Measurements from ENCODE around the gene USH1C. TPM values are rescaled to one million over a fixed set of nuclear protein-coding genes. Genes with fewer than 3 reads are reported as not detected.

USH1C gene
- total RNA-seq, 2 donors from 2014 or later = not detected

DNA sequence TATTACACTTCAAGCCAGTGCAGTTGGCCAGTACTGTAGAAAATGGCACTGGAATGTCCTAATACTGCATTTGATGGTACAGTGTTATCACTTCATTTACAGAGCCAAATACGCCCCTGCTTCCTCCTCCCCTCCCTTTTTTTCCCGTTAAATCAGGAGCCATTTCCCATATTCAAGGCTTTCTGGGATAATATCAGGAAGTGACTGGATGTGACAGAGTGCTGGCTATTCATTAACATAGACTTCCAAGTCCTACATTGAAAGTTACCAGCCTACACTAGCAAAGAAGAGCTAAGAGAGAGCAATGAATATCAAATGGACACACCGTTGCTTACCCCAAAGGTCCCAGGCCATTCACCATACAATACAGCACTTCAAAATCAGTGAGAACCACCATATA lies 35.4 kb downstream of the USH1C start:
- peaks cover 14% of the 10 kb centered on the region for H3K27me3 Mint-ChIP-seq (ENCODE audit: low read depth)
- ATAC-seq (replicated peaks in 1 of 2) = no peak
- H3K4me1 Mint-ChIP-seq (ENCODE audit: low read depth) = peaks cover 9% of the 10 kb centered on the region
- H3K9me3 Mint-ChIP-seq = no peaks in the 10 kb centered on the region
- no peaks in the 10 kb centered on the region for H3K36me3 Mint-ChIP-seq (ENCODE audit: insufficient read depth in 2 of 2)
- H3K4me3 Mint-ChIP-seq = no peak overlapping the region
- no peak overlapping the region for H3K27ac Mint-ChIP-seq
- no peak for DNase-seq

DNA sequence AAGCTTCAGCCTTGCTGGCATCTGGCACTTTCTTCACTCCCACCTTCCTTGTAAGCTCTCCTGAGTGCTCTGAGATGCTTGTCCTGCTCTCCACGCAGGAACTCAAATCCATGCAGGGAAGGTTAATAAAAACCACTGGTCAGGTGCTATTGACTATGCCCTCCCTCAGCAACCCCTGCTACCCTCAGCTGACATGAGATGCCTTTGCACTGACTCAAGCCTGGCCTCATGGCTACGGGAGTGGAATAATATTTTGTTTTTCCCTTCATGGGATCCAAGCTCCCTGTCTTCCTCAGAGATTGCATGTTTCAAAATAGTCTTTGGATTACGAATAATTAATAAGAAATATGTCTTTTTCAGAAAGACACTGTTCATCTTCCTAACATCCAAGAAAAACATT lies 35.9 kb downstream of the USH1C start:
- no peak overlapping the region for H3K27ac Mint-ChIP-seq
- no peak for ATAC-seq (replicated peaks in 1 of 2)
- DNase-seq = no peak
- H3K4me3 Mint-ChIP-seq = no peak overlapping the region
- peaks cover 14% of the 10 kb centered on the region for H3K27me3 Mint-ChIP-seq (ENCODE audit: low read depth)
- no peaks in the 10 kb centered on the region for H3K36me3 Mint-ChIP-seq (ENCODE audit: insufficient read depth in 2 of 2)
- H3K4me1 Mint-ChIP-seq (ENCODE audit: low read depth) = peaks cover 4% of the 10 kb centered on the region
- H3K9me3 Mint-ChIP-seq = no peaks in the 10 kb centered on the region

DNA sequence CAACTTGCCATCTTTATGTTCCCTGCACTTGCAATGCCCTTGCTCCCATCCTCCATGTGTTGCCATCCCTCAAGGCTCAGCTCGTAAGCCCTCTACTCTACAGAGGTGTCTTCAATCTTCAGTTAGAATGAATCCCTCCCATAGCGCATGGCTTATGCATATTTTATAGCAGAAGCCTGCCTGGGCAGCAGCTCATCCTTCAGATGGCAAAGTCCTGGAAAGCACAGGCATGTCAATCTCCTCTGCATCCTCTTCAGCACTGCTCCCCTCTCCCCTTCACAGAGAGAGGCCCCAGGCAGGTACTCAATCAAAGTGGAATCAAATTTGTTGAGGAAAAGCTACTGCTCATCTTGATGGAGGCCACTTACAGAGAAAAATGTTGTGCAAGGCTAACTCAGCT lies 36.4 kb downstream of the USH1C start:
- DNase-seq (no peak), ATAC-seq (replicated peaks in 1 of 2) (no peak)
- H3K9me3 Mint-ChIP-seq = no peaks in the 10 kb centered on the region
- no peak overlapping the region for H3K4me3 Mint-ChIP-seq
- no peak overlapping the region for H3K27ac Mint-ChIP-seq
- H3K36me3 Mint-ChIP-seq (ENCODE audit: insufficient read depth in 2 of 2) = no peaks in the 10 kb centered on the region
- no peaks in the 10 kb centered on the region for H3K4me1 Mint-ChIP-seq (ENCODE audit: low read depth)
- peaks cover 10% of the 10 kb centered on the region for H3K27me3 Mint-ChIP-seq (ENCODE audit: low read depth)

DNA sequence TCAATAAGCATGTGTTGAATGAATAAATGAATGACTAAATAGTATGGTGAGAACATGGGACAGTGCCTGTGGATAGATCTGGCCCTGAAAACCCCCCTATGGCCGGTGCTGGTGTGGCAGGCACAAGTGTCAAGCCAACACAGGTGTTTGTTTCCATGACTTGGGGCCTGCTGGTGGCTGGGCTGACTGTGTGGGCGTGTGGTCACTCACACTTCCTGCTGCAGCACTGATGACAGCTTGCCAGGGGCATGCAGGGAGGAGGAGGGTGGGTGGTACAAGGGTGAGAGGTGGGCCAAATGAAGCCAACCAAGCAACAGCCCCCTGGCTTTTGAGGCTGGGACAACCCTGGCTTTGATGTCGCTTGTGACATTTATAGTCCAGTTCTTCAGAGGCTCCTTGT lies 37.3 kb downstream of the USH1C start:
- H3K36me3 Mint-ChIP-seq (ENCODE audit: insufficient read depth in 2 of 2) = no peaks in the 10 kb centered on the region
- H3K27me3 Mint-ChIP-seq (ENCODE audit: low read depth) = peaks cover 6% of the 10 kb centered on the region
- H3K27ac Mint-ChIP-seq = no peak overlapping the region
- H3K4me1 Mint-ChIP-seq (ENCODE audit: low read depth) = no peaks in the 10 kb centered on the region
- no peak for DNase-seq
- H3K4me3 Mint-ChIP-seq = no peak overlapping the region
- no peaks in the 10 kb centered on the region for H3K9me3 Mint-ChIP-seq
- no peak for ATAC-seq (replicated peaks in 1 of 2)

DNA sequence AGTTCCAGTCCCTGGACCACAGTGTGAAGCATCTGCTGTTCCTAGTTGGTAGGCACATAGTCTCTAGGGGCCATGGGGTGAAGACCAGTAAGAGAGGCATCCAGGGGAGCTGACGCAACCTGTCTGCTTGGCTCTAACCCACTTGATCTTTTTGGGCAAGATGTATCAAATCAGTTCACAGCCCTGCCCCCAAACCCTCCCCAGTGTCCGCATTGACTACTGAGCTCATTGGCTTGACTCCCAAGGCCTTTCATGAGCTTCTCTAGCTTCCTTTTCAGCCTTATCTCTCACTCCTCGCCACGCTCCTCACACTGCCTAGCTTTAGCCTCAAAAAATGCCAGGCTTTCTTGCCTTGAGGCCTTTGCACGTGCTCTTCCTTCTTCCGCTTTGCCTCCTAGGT lies 37.9 kb downstream of the USH1C start:
- Mint-ChIP-seq H3K27ac (no peak overlapping the region), H3K4me3 (no peak overlapping the region), H3K36me3 (ENCODE audit: insufficient read depth in 2 of 2) (no peaks in the 10 kb centered on the region), H3K9me3 (no peaks in the 10 kb centered on the region), H3K4me1 (ENCODE audit: low read depth) (no peaks in the 10 kb centered on the region), H3K27me3 (ENCODE audit: low read depth) (peaks cover 6% of the 10 kb centered on the region)
- DNase-seq (no peak), ATAC-seq (replicated peaks in 1 of 2) (no peak)

DNA sequence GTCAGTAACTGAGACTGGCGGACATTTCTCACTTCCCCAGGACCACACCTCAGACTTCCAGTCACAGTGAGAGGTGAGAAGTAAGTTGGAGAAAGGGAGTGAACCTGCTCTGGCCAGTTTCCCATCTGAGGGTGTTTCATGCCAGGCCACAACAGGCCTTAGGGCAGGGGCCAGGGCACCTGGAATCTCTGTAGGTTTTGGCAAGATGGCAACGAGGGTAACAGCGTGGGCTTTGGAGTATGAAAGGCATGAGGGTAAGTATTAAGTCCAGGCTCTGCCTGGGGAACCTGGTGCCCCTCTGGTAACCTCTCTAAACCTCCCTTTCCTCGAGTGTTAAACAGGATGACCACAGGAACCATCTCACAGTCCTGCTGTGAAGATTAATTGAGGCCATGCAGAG lies 39.1 kb downstream of the USH1C start:
- H3K9me3 Mint-ChIP-seq = no peaks in the 10 kb centered on the region
- no peaks in the 10 kb centered on the region for H3K36me3 Mint-ChIP-seq (ENCODE audit: insufficient read depth in 2 of 2)
- no peak for ATAC-seq (replicated peaks in 1 of 2)

DNA sequence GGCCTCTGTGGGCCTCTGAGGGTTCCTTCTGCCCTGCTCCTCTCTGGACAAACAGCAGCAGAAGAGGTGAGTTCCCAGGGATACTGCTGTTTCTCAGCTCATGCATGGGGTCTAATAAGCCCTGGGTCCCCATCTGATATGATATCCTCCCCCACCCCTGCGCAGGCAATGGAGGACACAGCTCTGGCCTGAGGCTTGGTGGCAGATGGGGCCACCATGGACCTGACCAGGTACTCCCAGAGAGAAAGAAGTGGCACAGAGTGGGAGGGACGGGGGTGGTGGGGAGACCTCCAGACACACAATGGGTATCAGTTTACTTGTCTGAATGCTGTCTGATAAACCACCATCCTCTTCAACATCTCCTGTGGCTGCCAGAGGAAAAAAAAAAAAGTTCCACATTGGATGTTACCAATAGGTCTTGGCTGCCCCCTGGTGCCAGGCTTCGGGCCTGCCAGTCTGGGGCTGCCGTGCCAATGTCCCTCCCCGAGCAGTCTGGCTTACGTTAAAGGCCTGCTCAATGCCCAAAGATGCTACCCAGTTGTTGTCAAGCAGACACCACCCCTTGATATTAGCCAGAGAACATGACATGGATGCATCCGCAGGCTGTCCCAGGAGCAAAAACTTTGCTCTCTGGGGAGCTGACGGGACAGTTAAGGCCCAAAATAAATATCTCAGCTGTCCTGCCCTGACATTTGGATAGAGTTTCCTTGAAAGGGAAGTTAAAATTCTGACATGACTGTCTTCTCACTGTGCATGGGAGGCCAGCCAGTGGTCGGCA lies 39.7 kb downstream of the USH1C start:
- peak; percentile 82 to 83 for DNase-seq
- Mint-ChIP-seq H3K36me3 (ENCODE audit: insufficient read depth in 2 of 2) (no peaks in the 10 kb centered on the region), H3K9me3 (no peaks in the 10 kb centered on the region), H3K4me1 (ENCODE audit: low read depth) (no peaks in the 10 kb centered on the region), H3K27me3 (ENCODE audit: low read depth) (peaks cover 6% of the 10 kb centered on the region), H3K27ac (no peak overlapping the region), H3K4me3 (no peak overlapping the region)
- ATAC-seq (replicated peaks in 1 of 2) = peak; percentile 78 to 81

More for the DNA sequence above, 39.1 kb downstream of the USH1C start:
- H3K27ac Mint-ChIP-seq = no peak overlapping the region
- H3K4me1 Mint-ChIP-seq (ENCODE audit: low read depth) = no peaks in the 10 kb centered on the region
- DNase-seq = no peak
- H3K4me3 Mint-ChIP-seq = no peak overlapping the region
- H3K27me3 Mint-ChIP-seq (ENCODE audit: low read depth) = peaks cover 6% of the 10 kb centered on the region

DNA sequence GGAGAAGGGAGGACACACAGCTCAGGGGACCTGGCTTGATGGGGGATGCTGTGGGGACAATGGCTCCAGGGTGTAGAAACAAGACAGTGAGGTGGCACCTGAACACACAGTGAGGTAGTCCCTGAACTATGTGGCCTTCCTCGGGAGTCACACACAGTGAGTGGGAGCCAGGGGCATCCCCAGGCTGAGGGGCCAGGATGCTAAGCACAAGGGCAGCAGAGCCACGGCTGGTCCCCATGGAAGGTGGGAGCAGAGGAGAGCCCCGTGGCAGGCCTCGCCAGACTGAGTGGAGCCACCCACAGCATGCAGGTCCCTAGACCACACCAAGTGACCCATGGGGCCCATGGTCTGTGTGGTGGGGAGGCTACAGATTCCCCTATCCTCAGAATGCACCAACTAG lies 41.6 kb downstream of the USH1C start:
- Mint-ChIP-seq H3K27ac (no peak overlapping the region), H3K9me3 (no peaks in the 10 kb centered on the region), H3K4me1 (ENCODE audit: low read depth) (no peaks in the 10 kb centered on the region), H3K36me3 (ENCODE audit: insufficient read depth in 2 of 2) (no peaks in the 10 kb centered on the region), H3K4me3 (no peak overlapping the region), H3K27me3 (ENCODE audit: low read depth) (peaks cover 6% of the 10 kb centered on the region)
- DNase-seq (no peak), ATAC-seq (replicated peaks in 1 of 2) (no peak)

DNA sequence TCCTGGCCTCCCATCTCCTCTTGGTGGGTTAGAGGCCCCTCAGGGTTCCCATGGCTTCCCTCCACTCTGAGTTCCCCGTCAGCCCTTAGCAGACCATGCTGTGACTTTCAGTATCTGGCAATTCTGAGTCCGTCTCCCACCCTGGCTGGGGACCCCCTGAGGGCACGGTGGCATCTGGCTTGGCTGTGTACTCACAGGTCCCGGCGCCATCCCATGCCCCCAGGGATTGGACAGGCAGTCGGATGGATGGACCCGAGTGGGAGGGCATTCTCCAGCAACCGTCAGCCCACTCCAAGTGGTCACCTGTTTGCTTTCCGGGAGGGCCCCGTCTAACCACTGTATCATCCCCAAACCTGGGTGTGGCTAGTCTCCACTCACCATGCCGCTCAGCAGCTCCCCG lies 43.5 kb downstream of the USH1C start:
- H3K9me3 Mint-ChIP-seq = no peaks in the 10 kb centered on the region
- DNase-seq (no peak), ATAC-seq (replicated peaks in 1 of 2) (no peak)
- H3K27ac Mint-ChIP-seq = no peak overlapping the region
- H3K36me3 Mint-ChIP-seq (ENCODE audit: insufficient read depth in 2 of 2) = no peaks in the 10 kb centered on the region
- H3K4me3 Mint-ChIP-seq = no peak overlapping the region
- H3K4me1 Mint-ChIP-seq (ENCODE audit: low read depth) = no peaks in the 10 kb centered on the region
- no peaks in the 10 kb centered on the region for H3K27me3 Mint-ChIP-seq (ENCODE audit: low read depth)

DNA sequence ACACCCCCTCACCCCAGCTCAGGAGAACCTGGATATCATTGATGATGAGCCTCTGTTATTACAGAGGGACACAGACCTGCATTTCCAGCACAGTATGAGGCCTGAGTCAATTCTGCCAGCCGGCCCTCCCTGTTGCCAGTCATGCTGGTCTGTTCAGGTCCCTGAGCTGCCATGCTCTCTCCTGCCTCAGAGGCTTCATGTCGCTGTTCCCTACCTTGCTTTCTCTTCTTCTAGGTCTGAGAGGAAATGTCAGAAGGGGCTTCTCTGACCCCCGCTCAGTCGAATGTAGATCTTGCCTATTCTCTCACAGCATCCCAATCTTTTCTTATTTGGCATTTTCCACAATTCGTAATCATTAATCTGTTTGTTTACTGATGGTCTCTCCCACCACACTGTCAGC lies 45.7 kb downstream of the USH1C start:
- no peaks in the 10 kb centered on the region for H3K36me3 Mint-ChIP-seq (ENCODE audit: insufficient read depth in 2 of 2)
- H3K27ac Mint-ChIP-seq = no peak overlapping the region
- H3K9me3 Mint-ChIP-seq = no peaks in the 10 kb centered on the region
- H3K4me1 Mint-ChIP-seq (ENCODE audit: low read depth) = no peaks in the 10 kb centered on the region
- no peak overlapping the region for H3K4me3 Mint-ChIP-seq
- no peak for DNase-seq
- H3K27me3 Mint-ChIP-seq (ENCODE audit: low read depth) = no peaks in the 10 kb centered on the region
- no peak for ATAC-seq (replicated peaks in 1 of 2)

DNA sequence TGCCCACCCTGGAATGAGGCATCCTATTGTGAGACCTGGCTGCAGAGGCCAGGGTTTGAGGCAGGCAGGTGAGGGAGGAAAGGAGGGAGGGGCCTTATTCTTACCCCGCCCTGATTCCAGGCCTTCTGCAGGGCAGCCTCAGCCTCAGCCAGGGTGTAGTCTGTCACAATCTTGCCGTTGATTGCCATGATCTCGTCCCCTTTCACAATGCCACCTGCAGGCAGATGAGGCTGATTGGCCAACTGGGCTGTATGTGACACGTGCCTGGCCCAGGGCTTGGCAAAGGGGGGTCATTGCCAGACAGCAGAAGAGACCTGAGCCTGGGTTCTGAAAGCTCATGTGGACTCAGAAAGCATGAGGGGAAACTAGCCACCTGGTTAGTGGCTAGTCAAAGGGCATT lies 46.2 kb downstream of the USH1C start:
- ATAC-seq (replicated peaks in 1 of 2) = no peak
- no peak overlapping the region for H3K4me3 Mint-ChIP-seq
- no peaks in the 10 kb centered on the region for H3K36me3 Mint-ChIP-seq (ENCODE audit: insufficient read depth in 2 of 2)
- H3K4me1 Mint-ChIP-seq (ENCODE audit: low read depth) = no peaks in the 10 kb centered on the region
- H3K27ac Mint-ChIP-seq = no peak overlapping the region
- H3K27me3 Mint-ChIP-seq (ENCODE audit: low read depth) = no peaks in the 10 kb centered on the region
- no peaks in the 10 kb centered on the region for H3K9me3 Mint-ChIP-seq
- no peak for DNase-seq

DNA sequence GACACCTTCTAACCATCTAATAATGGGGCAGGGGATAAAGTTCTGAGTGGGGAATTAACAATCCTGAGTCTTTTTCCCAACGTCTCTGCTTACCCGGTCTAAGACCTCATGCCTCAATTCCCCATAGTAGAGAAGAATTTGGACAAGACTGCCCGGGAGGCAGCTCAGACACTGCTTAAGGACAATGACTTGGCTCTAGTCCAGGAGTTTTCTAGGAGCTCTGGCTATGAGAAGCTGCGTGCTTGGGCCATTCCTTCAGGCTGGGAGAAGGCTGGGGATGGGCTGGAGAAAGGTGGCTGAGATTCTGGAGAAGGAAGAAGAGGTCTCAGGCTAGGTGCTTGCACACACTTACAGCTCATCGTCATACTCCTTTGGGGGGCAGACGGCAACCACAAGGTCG lies 47.8 kb downstream of the USH1C start:
- H3K4me1 Mint-ChIP-seq (ENCODE audit: low read depth) = no peaks in the 10 kb centered on the region
- H3K36me3 Mint-ChIP-seq (ENCODE audit: insufficient read depth in 2 of 2) = no peaks in the 10 kb centered on the region
- peaks cover 4% of the 10 kb centered on the region for H3K27me3 Mint-ChIP-seq (ENCODE audit: low read depth)
- no peaks in the 10 kb centered on the region for H3K9me3 Mint-ChIP-seq
- no peak overlapping the region for H3K4me3 Mint-ChIP-seq
- no peak for DNase-seq
- H3K27ac Mint-ChIP-seq = no peak overlapping the region
- ATAC-seq (replicated peaks in 1 of 2) = no peak

DNA sequence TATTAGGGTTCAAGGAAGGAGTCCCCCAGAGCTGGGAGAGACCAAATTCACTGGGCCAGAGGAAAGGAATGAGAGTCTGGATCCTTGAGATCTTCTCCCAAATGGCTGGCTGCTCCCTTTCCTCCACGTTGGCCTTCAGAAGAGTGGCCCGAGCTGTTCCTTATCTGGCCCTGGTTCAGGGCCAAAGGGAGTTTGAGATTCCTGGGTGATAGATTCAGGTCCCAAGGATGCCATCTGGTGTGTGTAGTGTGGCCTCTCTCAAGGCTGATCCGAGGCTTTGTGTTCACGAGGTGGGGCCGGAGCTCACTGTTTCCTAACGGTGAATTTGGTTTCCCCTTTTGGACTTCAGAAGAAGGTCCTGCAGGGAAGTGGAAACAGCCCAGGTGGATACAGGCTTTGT lies 50.2 kb downstream of the USH1C start:
- Mint-ChIP-seq H3K9me3 (no peaks in the 10 kb centered on the region), H3K27ac (no peak overlapping the region), H3K27me3 (ENCODE audit: low read depth) (peaks cover 8% of the 10 kb centered on the region), H3K36me3 (ENCODE audit: insufficient read depth in 2 of 2) (no peaks in the 10 kb centered on the region), H3K4me3 (no peak overlapping the region), H3K4me1 (ENCODE audit: low read depth) (no peaks in the 10 kb centered on the region)
- no peak for DNase-seq
- ATAC-seq (replicated peaks in 1 of 2) = no peak

DNA sequence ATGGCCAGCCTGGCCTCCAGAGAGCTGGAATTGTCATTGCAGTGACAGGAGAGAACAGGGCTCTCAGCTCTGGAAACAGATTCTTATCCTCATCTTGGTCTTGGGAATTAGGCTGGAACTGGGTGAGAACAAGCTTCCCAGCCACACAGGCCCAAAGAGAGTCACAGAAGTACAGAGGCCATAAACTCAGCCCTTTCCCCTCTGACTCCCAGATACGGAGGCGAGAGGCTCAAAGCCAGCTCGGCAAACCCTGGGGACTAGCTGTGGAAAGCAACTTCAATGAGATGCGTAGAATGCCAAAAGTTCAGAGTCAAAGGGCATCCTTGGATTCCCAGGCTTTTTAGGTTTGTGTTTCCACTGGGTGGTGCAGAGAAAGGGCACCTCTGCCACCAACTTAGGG lies 53.3 kb downstream of the USH1C start:
- DNase-seq (no peak), ATAC-seq (replicated peaks in 1 of 2) (no peak)
- no peaks in the 10 kb centered on the region for H3K36me3 Mint-ChIP-seq (ENCODE audit: insufficient read depth in 2 of 2)
- peaks cover 23% of the 10 kb centered on the region for H3K27me3 Mint-ChIP-seq (ENCODE audit: low read depth)
- H3K4me3 Mint-ChIP-seq = no peak overlapping the region
- H3K4me1 Mint-ChIP-seq (ENCODE audit: low read depth) = no peaks in the 10 kb centered on the region
- H3K27ac Mint-ChIP-seq = no peak overlapping the region
- H3K9me3 Mint-ChIP-seq = no peaks in the 10 kb centered on the region
